ENCODE measurements around the gene AKR1D1. TPM values are rescaled to one million over a fixed set of nuclear protein-coding genes. Genes with fewer than 3 reads are reported as not detected.

Gene AKR1D1
- total and polyA plus RNA-seq, 2 of the 13 experiments (the other 11 are each of a cell fraction or from before 2014, with no cell fraction given) = 6.9 to 37.0 TPM

DNA sequence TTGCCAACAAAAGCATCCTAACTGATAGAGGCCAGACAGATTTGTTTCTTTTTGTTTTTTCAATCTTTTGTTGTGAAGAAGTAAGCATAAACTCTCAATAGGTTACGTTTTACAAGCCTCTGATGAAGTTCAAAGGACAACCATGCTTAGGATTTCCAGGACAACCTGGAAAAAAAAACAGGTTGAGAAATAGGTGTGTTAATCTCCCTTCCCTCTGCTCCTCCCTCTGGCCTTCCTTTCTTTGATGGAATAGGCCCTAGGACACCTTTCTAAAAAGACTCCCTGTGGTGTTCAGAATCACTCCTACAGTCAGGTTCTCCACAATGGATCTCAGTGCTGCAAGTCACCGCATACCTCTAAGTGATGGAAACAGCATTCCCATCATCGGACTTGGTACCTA, at the start of gene AKR1D1 (continued):
- TF ChIP-seq HNF4G (IDR thresholded peaks at IDR 0.05; ENCODE audit: borderline replicate concordance, low read depth, low read length) (peak; percentile 38; the same call in 1 of the 2 replicates), HNF4G (CRISPR knock-in tag; IDR thresholded peaks at IDR 0.05; ENCODE audit: borderline replicate concordance, low read depth) (no peak), ZNF792 (CRISPR knock-in tag; IDR thresholded peaks at IDR 0.05) (no peak), GATAD1 (CRISPR knock-in tag; IDR thresholded peaks at IDR 0.05) (no peak), CHCHD3 (CRISPR knock-in tag; IDR thresholded peaks at IDR 0.05) (no peak), ZNF563 (CRISPR knock-in tag; IDR thresholded peaks at IDR 0.05) (no peak), ZNF468 (CRISPR knock-in tag; IDR thresholded peaks at IDR 0.05) (no peak), NCOA2 (CRISPR knock-in tag; IDR thresholded peaks at IDR 0.05) (peak; percentile 37; the same call in 1 of the 2 replicates), ZC3H13 (CRISPR knock-in tag; IDR thresholded peaks at IDR 0.05) (no peak), FOSL2 (CRISPR knock-in tag; IDR thresholded peaks at IDR 0.05) (no peak), SOX6 (IDR thresholded peaks at IDR 0.05) (no peak), SOX6 (CRISPR knock-in tag; IDR thresholded peaks at IDR 0.05) (peak; percentile 38; the same call in 1 of the 2 replicates), ZNF343 (CRISPR knock-in tag; IDR thresholded peaks at IDR 0.05) (no peak), BORCS8-MEF2B (CRISPR knock-in tag; IDR thresholded peaks at IDR 0.05) (no peak), FOXP1 (IDR thresholded peaks at IDR 0.05) (no peak), FOXP1 (CRISPR knock-in tag; IDR thresholded peaks at IDR 0.05) (peak; percentile 56; the same call in 1 of the 2 replicates), ZNF546 (CRISPR knock-in tag; conservative IDR thresholded peaks at IDR 0.05) (no peak), EP300 (IDR thresholded peaks at IDR 0.05; ENCODE audit: low read depth in 2 of 2, low read length in 2 of 2) (peak in 1 of 2 experiments; percentile 64; a peak in 1 of 4 replicates), EP300 (CRISPR knock-in tag; IDR thresholded peaks at IDR 0.05; ENCODE audit: borderline replicate concordance) (no peak)
- TF ChIP-seq, protein P1, sequence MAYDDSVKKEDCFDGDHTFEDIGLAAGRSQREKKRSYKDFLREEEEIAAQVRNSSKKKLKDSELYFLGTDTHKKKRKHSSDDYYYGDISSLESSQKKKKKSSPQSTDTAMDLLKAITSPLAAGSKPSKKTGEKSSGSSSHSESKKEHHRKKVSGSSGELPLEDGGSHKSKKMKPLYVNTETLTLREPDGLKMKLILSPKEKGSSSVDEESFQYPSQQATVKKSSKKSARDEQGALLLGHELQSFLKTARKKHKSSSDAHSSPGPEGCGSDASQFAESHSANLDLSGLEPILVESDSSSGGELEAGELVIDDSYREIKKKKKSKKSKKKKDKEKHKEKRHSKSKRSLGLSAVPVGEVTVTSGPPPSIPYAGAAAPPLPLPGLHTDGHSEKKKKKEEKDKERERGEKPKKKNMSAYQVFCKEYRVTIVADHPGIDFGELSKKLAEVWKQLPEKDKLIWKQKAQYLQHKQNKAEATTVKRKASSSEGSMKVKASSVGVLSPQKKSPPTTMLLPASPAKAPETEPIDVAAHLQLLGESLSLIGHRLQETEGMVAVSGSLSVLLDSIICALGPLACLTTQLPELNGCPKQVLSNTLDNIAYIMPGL (CRISPR knock-in tag; IDR thresholded peaks at IDR 0.05; ENCODE audit: borderline replicate concordance in 1 of 2, low read depth in 1 of 2) = no peak
- TF ChIP-seq, protein P2, sequence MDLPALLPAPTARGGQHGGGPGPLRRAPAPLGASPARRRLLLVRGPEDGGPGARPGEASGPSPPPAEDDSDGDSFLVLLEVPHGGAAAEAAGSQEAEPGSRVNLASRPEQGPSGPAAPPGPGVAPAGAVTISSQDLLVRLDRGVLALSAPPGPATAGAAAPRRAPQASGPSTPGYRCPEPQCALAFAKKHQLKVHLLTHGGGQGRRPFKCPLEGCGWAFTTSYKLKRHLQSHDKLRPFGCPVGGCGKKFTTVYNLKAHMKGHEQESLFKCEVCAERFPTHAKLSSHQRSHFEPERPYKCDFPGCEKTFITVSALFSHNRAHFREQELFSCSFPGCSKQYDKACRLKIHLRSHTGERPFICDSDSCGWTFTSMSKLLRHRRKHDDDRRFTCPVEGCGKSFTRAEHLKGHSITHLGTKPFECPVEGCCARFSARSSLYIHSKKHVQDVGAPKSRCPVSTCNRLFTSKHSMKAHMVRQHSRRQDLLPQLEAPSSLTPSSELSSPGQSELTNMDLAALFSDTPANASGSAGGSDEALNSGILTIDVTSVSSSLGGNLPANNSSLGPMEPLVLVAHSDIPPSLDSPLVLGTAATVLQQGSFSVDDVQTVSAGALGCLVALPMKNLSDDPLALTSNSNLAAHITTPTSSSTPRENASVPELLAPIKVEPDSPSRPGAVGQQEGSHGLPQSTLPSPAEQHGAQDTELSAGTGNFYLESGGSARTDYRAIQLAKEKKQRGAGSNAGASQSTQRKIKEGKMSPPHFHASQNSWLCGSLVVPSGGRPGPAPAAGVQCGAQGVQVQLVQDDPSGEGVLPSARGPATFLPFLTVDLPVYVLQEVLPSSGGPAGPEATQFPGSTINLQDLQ (CRISPR knock-in tag; IDR thresholded peaks at IDR 0.05) = no peak
- TF ChIP-seq, protein P3, sequence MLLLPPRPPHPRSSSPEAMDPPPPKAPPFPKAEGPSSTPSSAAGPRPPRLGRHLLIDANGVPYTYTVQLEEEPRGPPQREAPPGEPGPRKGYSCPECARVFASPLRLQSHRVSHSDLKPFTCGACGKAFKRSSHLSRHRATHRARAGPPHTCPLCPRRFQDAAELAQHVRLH (CRISPR knock-in tag; IDR thresholded peaks at IDR 0.05; ENCODE audit: borderline replicate concordance, low read depth) = no peak
- TF ChIP-seq, protein P4, sequence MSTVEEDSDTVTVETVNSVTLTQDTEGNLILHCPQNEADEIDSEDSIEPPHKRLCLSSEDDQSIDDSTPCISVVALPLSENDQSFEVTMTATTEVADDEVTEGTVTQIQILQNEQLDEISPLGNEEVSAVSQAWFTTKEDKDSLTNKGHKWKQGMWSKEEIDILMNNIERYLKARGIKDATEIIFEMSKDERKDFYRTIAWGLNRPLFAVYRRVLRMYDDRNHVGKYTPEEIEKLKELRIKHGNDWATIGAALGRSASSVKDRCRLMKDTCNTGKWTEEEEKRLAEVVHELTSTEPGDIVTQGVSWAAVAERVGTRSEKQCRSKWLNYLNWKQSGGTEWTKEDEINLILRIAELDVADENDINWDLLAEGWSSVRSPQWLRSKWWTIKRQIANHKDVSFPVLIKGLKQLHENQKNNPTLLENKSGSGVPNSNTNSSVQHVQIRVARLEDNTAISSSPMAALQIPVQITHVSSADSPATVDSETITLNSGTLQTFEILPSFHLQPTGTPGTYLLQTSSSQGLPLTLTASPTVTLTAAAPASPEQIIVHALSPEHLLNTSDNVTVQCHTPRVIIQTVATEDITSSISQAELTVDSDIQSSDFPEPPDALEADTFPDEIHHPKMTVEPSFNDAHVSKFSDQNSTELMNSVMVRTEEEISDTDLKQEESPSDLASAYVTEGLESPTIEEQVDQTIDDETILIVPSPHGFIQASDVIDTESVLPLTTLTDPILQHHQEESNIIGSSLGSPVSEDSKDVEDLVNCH (CRISPR knock-in tag; IDR thresholded peaks at IDR 0.05) = no peak
- TF ChIP-seq, protein P5, sequence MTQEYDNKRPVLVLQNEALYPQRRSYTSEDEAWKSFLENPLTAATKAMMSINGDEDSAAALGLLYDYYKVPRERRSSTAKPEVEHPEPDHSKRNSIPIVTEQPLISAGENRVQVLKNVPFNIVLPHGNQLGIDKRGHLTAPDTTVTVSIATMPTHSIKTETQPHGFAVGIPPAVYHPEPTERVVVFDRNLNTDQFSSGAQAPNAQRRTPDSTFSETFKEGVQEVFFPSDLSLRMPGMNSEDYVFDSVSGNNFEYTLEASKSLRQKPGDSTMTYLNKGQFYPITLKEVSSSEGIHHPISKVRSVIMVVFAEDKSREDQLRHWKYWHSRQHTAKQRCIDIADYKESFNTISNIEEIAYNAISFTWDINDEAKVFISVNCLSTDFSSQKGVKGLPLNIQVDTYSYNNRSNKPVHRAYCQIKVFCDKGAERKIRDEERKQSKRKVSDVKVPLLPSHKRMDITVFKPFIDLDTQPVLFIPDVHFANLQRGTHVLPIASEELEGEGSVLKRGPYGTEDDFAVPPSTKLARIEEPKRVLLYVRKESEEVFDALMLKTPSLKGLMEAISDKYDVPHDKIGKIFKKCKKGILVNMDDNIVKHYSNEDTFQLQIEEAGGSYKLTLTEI (CRISPR knock-in tag; conservative IDR thresholded peaks at IDR 0.05) = no peak

Data from HepG2 (cell line).